WTC11 (cell line): ENCODE results near the gene RIMBP2. TPM values are rescaled to one million over a fixed set of nuclear protein-coding genes. Genes with fewer than 3 reads are reported as not detected.

Source experiments
- ATAC-seq: fragments of 200-7000 bp; cut with Tn5 transposase; 2 replicates; pipeline ENCODE4 v1.10.0; 2021; ENCODE audit warnings: mild to moderate bottlenecking, moderate library complexity
- CTCF ChIA-PET: fragments of 300-600 bp; sonication (Branson Sonifier 250); formaldehyde crosslinking; loops from one replicate; lab custom pipeline; 2021; ENCODE audit warnings: antibody characterized with exemption; lab: Charles Lee
- POLR2A ChIA-PET: fragments of 350-600 bp; sonication (Branson Sonifier 250); formaldehyde crosslinking; loops from one replicate; lab custom pipeline; 2021; ENCODE audit warnings: antibody characterized with exemption; lab: Charles Lee
- DNase-seq: peaks from one replicate; pipeline ENCODE4 v3.0.0; 2021; ENCODE audit warnings: low spot score
- H3K27ac Mint-ChIP-seq: 2 replicates; pipeline ENCODE4 v1.8.0; 2021; ENCODE audit warnings: mixed read lengths
- H3K27me3 Mint-ChIP-seq: 2 replicates; pipeline ENCODE4 v1.8.0; 2021; ENCODE audit warnings: low read depth, mild to moderate bottlenecking, moderate library complexity, mixed read lengths
- H3K36me3 Mint-ChIP-seq: 2 replicates; pipeline ENCODE4 v1.8.0; 2021; ENCODE audit warnings: mixed read lengths
- H3K4me1 Mint-ChIP-seq: 2 replicates; pipeline ENCODE4 v1.8.0; 2022; ENCODE audit warnings: mixed read lengths
- H3K4me3 Mint-ChIP-seq: 2 replicates; pipeline ENCODE4 v1.8.0; 2021; ENCODE audit warnings: mild to moderate bottlenecking, moderate library complexity, mixed read lengths
- H3K9me3 Mint-ChIP-seq: 2 replicates; pipeline ENCODE4 v1.8.0; 2021; ENCODE audit warnings: mixed read lengths
- ELF4 ChIP-seq: sonication (generic); formaldehyde crosslinking; IDR thresholded peaks from 2 replicates; pipeline ENCODE4 v1.8.1; 2022; ENCODE audit warnings: low read depth, mild to moderate bottlenecking, moderate library complexity, missing genetic modification reagents
- ETV6 ChIP-seq: sonication (generic); formaldehyde crosslinking; IDR thresholded peaks from 2 replicates; pipeline ENCODE4 v1.8.1; 2022; ENCODE audit warnings: mild to moderate bottlenecking, missing genetic modification reagents
- FOXK1 ChIP-seq: sonication (generic); formaldehyde crosslinking; IDR thresholded peaks from 2 replicates; pipeline ENCODE4 v1.8.0; 2022; ENCODE audit warnings: mild to moderate bottlenecking, moderate library complexity, missing genetic modification reagents
- GABPB1 ChIP-seq: sonication (generic); formaldehyde crosslinking; IDR thresholded peaks from 2 replicates; pipeline ENCODE4 v1.8.1; 2023; ENCODE audit warnings: mild to moderate bottlenecking, missing genetic modification reagents
- GTF2I ChIP-seq: fragments of 250-450 bp; sonication (Bioruptor Pico); conservative IDR thresholded peaks from 2 replicates; pipeline ENCODE4 v1.4.0; 2021; ENCODE audit warnings: mild to moderate bottlenecking
- NFYB ChIP-seq: sonication (generic); formaldehyde crosslinking; conservative IDR thresholded peaks from 2 replicates; pipeline ENCODE4 v1.8.0; 2022; ENCODE audit warnings: low read depth, missing genetic modification reagents
- SOX15 ChIP-seq: fragments of 250-450 bp; sonication (Bioruptor Pico); IDR thresholded peaks from 2 replicates; pipeline ENCODE4 v1.9.0; 2021; ENCODE audit warnings: mild to moderate bottlenecking
- ZNF121 ChIP-seq: sonication (generic); formaldehyde crosslinking; IDR thresholded peaks from 2 replicates; pipeline ENCODE4 v1.8.0; 2023; ENCODE audit warnings: missing genetic modification reagents
- ZNF232 ChIP-seq: sonication (generic); formaldehyde crosslinking; IDR thresholded peaks from 2 replicates; pipeline ENCODE4 v1.8.0; 2022; ENCODE audit warnings: mild to moderate bottlenecking, missing genetic modification reagents
- ZNF263 ChIP-seq: sonication (generic); formaldehyde crosslinking; IDR thresholded peaks from 2 replicates; pipeline ENCODE4 v1.8.1; 2022; ENCODE audit warnings: low read depth, mild to moderate bottlenecking, moderate library complexity, missing genetic modification reagents
- ZNF396 ChIP-seq: fragments of 250-450 bp; sonication (Bioruptor Pico); IDR thresholded peaks from 2 replicates; pipeline ENCODE4 v1.8.0; 2021; ENCODE audit warnings: mild to moderate bottlenecking, moderate library complexity, borderline replicate concordance
- ZNF416 ChIP-seq: fragments of 250-450 bp; sonication (Bioruptor Pico); IDR thresholded peaks from 2 replicates; pipeline ENCODE4 v1.9.0; 2021; ENCODE audit warnings: mild to moderate bottlenecking, inconsistent platforms
- ZNF423 ChIP-seq: fragments of 250-450 bp; sonication (Bioruptor Pico); IDR thresholded peaks from 2 replicates; pipeline ENCODE4 v2.1.2; 2022; ENCODE audit warnings: mild to moderate bottlenecking, moderate library complexity
- total RNA-seq: library from RNA; stranded (reverse); gene quantifications from 3 replicates; pipeline ENCODE4 v1.2.3, GENCODE V29; 2021
- TF ChIP-seq, protein P1 (sequence below): sonication (generic); formaldehyde crosslinking; conservative IDR thresholded peaks from 2 replicates; pipeline ENCODE4 v1.8.1; 2023; ENCODE audit warnings: mild to moderate bottlenecking, low read depth, missing genetic modification reagents, moderate library complexity
- TF ChIP-seq, protein P2 (sequence below): sonication (generic); formaldehyde crosslinking; IDR thresholded peaks from 2 replicates; pipeline ENCODE4 v1.8.1; 2023; ENCODE audit warnings: mild to moderate bottlenecking, missing genetic modification reagents
- TF ChIP-seq, protein P3 (sequence below): sonication (generic); formaldehyde crosslinking; IDR thresholded peaks from 2 replicates; pipeline ENCODE4 v1.8.1; 2023; ENCODE audit warnings: mild to moderate bottlenecking, missing genetic modification reagents, borderline replicate concordance
- TF ChIP-seq, protein P4 (sequence below): sonication (generic); formaldehyde crosslinking; IDR thresholded peaks from 2 replicates; pipeline ENCODE4 v1.8.1; 2022; ENCODE audit warnings: missing genetic modification reagents, borderline replicate concordance
- TF ChIP-seq, protein P5 (sequence below): sonication (generic); formaldehyde crosslinking; IDR thresholded peaks from 2 replicates; pipeline ENCODE4 v1.8.1; 2023; ENCODE audit warnings: mild to moderate bottlenecking, missing genetic modification reagents
- TF ChIP-seq, protein P6 (sequence below): sonication (generic); formaldehyde crosslinking; IDR thresholded peaks from 2 replicates; pipeline ENCODE4 v1.8.0; 2022; ENCODE audit warnings: mild to moderate bottlenecking, missing genetic modification reagents

RIMBP2 gene
- total RNA-seq, 1 experiment from 2014 or later, result 2.6 TPM

DNA sequence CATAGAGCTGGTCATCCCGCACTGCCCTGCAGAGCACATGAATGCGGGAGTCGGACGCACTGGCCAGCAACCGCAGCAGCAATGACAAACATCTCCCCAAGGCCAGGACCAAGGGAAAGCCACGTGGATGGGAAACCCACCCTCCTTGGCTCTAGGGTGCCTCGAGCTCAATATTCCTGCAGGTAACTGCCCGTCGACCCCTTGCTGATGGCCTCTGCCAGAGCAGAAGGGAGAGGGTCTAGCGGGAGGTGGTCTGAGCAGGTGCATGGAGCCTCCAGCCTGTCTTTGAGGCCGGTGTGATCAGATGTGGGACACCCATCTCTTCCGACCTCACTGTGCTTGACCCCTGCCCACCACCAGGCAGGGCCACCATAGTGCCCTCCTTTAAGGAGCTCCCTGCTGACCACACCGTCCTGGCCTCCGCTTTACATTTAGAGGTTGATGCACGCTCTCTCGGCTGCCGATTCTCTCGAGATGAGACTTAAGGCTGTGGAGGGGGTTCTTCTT is 288.7 kb downstream of the RIMBP2 start (continued):
- TF ChIP-seq, protein P1, sequence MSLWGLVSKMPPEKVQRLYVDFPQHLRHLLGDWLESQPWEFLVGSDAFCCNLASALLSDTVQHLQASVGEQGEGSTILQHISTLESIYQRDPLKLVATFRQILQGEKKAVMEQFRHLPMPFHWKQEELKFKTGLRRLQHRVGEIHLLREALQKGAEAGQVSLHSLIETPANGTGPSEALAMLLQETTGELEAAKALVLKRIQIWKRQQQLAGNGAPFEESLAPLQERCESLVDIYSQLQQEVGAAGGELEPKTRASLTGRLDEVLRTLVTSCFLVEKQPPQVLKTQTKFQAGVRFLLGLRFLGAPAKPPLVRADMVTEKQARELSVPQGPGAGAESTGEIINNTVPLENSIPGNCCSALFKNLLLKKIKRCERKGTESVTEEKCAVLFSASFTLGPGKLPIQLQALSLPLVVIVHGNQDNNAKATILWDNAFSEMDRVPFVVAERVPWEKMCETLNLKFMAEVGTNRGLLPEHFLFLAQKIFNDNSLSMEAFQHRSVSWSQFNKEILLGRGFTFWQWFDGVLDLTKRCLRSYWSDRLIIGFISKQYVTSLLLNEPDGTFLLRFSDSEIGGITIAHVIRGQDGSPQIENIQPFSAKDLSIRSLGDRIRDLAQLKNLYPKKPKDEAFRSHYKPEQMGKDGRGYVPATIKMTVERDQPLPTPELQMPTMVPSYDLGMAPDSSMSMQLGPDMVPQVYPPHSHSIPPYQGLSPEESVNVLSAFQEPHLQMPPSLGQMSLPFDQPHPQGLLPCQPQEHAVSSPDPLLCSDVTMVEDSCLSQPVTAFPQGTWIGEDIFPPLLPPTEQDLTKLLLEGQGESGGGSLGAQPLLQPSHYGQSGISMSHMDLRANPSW, result no peak
- no peak for TF ChIP-seq ZNF232 (CRISPR knock-in tag)
- TF ChIP-seq, protein P2, sequence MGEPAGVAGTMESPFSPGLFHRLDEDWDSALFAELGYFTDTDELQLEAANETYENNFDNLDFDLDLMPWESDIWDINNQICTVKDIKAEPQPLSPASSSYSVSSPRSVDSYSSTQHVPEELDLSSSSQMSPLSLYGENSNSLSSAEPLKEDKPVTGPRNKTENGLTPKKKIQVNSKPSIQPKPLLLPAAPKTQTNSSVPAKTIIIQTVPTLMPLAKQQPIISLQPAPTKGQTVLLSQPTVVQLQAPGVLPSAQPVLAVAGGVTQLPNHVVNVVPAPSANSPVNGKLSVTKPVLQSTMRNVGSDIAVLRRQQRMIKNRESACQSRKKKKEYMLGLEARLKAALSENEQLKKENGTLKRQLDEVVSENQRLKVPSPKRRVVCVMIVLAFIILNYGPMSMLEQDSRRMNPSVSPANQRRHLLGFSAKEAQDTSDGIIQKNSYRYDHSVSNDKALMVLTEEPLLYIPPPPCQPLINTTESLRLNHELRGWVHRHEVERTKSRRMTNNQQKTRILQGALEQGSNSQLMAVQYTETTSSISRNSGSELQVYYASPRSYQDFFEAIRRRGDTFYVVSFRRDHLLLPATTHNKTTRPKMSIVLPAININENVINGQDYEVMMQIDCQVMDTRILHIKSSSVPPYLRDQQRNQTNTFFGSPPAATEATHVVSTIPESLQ (CRISPR knock-in tag), result no peak
- TF ChIP-seq, protein P3, sequence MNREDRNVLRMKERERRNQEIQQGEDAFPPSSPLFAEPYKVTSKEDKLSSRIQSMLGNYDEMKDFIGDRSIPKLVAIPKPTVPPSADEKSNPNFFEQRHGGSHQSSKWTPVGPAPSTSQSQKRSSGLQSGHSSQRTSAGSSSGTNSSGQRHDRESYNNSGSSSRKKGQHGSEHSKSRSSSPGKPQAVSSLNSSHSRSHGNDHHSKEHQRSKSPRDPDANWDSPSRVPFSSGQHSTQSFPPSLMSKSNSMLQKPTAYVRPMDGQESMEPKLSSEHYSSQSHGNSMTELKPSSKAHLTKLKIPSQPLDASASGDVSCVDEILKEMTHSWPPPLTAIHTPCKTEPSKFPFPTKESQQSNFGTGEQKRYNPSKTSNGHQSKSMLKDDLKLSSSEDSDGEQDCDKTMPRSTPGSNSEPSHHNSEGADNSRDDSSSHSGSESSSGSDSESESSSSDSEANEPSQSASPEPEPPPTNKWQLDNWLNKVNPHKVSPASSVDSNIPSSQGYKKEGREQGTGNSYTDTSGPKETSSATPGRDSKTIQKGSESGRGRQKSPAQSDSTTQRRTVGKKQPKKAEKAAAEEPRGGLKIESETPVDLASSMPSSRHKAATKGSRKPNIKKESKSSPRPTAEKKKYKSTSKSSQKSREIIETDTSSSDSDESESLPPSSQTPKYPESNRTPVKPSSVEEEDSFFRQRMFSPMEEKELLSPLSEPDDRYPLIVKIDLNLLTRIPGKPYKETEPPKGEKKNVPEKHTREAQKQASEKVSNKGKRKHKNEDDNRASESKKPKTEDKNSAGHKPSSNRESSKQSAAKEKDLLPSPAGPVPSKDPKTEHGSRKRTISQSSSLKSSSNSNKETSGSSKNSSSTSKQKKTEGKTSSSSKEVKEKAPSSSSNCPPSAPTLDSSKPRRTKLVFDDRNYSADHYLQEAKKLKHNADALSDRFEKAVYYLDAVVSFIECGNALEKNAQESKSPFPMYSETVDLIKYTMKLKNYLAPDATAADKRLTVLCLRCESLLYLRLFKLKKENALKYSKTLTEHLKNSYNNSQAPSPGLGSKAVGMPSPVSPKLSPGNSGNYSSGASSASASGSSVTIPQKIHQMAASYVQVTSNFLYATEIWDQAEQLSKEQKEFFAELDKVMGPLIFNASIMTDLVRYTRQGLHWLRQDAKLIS (CRISPR knock-in tag), result no peak
- no peak for TF ChIP-seq GABPB1
- TF ChIP-seq ZNF423, result no peak
- no peak for TF ChIP-seq ZNF121 (CRISPR knock-in tag)
- TF ChIP-seq ZNF416 (CRISPR knock-in tag), result no peak
- TF ChIP-seq ZNF263 (CRISPR knock-in tag), result no peak

DNA sequence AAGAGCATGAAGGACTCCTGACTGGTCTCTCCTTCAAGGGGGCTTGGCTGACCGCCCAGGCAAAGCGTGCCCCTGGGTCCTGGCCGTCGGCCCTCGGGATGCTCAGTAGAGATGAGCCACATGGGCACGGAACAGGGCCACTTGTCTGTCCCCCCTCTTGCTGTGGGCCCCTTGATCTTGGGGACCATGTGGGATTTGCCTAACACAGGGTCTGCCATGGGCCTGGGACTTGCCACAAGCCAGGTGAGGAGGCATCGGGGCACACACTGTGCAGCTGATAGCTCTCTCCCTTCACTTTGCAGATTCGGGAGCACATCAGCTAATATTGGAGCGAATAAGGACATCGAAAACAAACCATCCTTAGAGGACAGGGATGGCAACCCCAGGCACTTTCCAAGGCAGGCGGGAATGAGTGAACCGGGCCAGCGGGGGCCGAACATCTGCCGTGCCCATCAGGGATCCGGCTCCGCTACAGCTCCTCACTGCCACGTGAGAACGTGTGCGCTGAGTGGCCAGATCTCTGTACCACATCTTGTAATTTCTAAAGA is 290.3 kb downstream of the RIMBP2 start:
- no peaks in the 10 kb centered on the region for H3K36me3 Mint-ChIP-seq
- no peak overlapping the region for H3K4me3 Mint-ChIP-seq
- H3K9me3 Mint-ChIP-seq, result no peaks in the 10 kb centered on the region
- ATAC-seq, result no peak
- POLR2A ChIA-PET, result no interaction called here
- no peaks in the 10 kb centered on the region for H3K27me3 Mint-ChIP-seq
- CTCF ChIA-PET, result interaction anchor here (0.7 to 2.2 kb wide), 2 partner anchors 86 to 322 kb away, joined by 3 to 5 read pairs; no protein-coding TSS in a partner anchor
- DNase-seq, result no peak
- no peak overlapping the region for H3K27ac Mint-ChIP-seq
- H3K4me1 Mint-ChIP-seq, result 0 out of 2 replicates have a peak, but pooled peaks cover 3% of the 10 kb centered on the region
- no peak for TF ChIP-seq FOXK1 (CRISPR knock-in tag)
- TF ChIP-seq, protein P4, sequence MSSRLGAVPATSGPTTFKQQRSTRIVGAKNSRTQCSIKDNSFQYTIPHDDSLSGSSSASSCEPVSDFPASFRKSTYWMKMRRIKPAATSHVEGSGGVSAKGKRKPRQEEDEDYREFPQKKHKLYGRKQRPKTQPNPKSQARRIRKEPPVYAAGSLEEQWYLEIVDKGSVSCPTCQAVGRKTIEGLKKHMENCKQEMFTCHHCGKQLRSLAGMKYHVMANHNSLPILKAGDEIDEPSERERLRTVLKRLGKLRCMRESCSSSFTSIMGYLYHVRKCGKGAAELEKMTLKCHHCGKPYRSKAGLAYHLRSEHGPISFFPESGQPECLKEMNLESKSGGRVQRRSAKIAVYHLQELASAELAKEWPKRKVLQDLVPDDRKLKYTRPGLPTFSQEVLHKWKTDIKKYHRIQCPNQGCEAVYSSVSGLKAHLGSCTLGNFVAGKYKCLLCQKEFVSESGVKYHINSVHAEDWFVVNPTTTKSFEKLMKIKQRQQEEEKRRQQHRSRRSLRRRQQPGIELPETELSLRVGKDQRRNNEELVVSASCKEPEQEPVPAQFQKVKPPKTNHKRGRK (CRISPR knock-in tag), result no peak
- TF ChIP-seq GTF2I (CRISPR knock-in tag), result no peak
- no peak for TF ChIP-seq NFYB (CRISPR knock-in tag)
- TF ChIP-seq, protein P1, result no peak
- no peak for TF ChIP-seq SOX15 (CRISPR knock-in tag)
- TF ChIP-seq, protein P5, sequence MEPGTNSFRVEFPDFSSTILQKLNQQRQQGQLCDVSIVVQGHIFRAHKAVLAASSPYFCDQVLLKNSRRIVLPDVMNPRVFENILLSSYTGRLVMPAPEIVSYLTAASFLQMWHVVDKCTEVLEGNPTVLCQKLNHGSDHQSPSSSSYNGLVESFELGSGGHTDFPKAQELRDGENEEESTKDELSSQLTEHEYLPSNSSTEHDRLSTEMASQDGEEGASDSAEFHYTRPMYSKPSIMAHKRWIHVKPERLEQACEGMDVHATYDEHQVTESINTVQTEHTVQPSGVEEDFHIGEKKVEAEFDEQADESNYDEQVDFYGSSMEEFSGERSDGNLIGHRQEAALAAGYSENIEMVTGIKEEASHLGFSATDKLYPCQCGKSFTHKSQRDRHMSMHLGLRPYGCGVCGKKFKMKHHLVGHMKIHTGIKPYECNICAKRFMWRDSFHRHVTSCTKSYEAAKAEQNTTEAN (CRISPR knock-in tag), result no peak
- no peak for TF ChIP-seq ZNF396 (CRISPR knock-in tag)
- TF ChIP-seq ELF4, result no peak
- TF ChIP-seq ETV6, result no peak
- TF ChIP-seq, protein P6, sequence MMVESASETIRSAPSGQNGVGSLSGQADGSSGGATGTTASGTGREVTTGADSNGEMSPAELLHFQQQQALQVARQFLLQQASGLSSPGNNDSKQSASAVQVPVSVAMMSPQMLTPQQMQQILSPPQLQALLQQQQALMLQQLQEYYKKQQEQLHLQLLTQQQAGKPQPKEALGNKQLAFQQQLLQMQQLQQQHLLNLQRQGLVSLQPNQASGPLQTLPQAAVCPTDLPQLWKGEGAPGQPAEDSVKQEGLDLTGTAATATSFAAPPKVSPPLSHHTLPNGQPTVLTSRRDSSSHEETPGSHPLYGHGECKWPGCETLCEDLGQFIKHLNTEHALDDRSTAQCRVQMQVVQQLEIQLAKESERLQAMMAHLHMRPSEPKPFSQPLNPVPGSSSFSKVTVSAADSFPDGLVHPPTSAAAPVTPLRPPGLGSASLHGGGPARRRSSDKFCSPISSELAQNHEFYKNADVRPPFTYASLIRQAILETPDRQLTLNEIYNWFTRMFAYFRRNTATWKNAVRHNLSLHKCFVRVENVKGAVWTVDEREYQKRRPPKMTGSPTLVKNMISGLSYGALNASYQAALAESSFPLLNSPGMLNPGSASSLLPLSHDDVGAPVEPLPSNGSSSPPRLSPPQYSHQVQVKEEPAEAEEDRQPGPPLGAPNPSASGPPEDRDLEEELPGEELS (CRISPR knock-in tag), result no peak
